HEK293 (cell line): ENCODE measurements around the gene HS1BP3.

Experiments used
- CTCF ChIA-PET: fragments of 350-600 bp; formaldehyde crosslinking; extraction: SDS; loops from one replicate; lab custom pipeline; 2021; ENCODE audit warnings: antibody characterized with exemption; lab: Yijun Ruan, JAX
- POLR2A ChIA-PET: fragments of 300-600 bp; formaldehyde crosslinking; extraction: SDS; loops from one replicate; lab custom pipeline; 2020; ENCODE audit warnings: antibody characterized with exemption, inconsistent platforms; lab: Yijun Ruan, JAX
- H3K27ac ChIP-seq: fragments of 200-500 bp; sonication (Bioruptor generic); 2 replicates; pipeline ENCODE4 v1.5.1; 2014; ENCODE audit warnings: low read depth, low read length, control low read depth, inconsistent platforms; ENCODE audit errors: extremely low read depth
- H3K36me3 ChIP-seq, 2 experiments: fragments of 200-500 bp in 1 of 2; sonication (Bioruptor generic) in 1 of 2; 1 replicate in 1 of 2; 2 replicates in 1 of 2; pipeline ENCODE4 v1.5.1; 2014 to 2017; ENCODE audit warnings: inconsistent platforms in 2 of 2, low read length in 2 of 2; ENCODE audit not compliant: control insufficient read depth in 2 of 2, insufficient read depth in 1 of 2
- H3K4me1 ChIP-seq: fragments of 200-500 bp; sonication (Bioruptor generic); 2 replicates; pipeline ENCODE4 v1.5.1; 2014; ENCODE audit warnings: mild to moderate bottlenecking, low read length, inconsistent platforms; ENCODE audit not compliant: control insufficient read depth, insufficient read depth
- H3K4me3 ChIP-seq: 2 replicates; pipeline ENCODE4 v1.5.1; 2011; ENCODE audit warnings: low read depth, mild to moderate bottlenecking, control low read depth, low read length, moderate library complexity
- H3K9me3 ChIP-seq: fragments of 200-500 bp; sonication (Bioruptor generic); 2 replicates; pipeline ENCODE4 v1.5.1; 2014; ENCODE audit warnings: low read depth, low read length, inconsistent platforms; ENCODE audit not compliant: control insufficient read depth, insufficient read depth
- BCL6B ChIP-seq: fragments of 450-650 bp; formaldehyde crosslinking; IDR thresholded peaks from 2 replicates; pipeline ENCODE4 v1.5.1; 2017; ENCODE audit warnings: missing biosample characterization, missing genetic modification characterization
- GFI1B ChIP-seq: fragments of 450-650 bp; formaldehyde crosslinking; IDR thresholded peaks from 2 replicates; pipeline ENCODE4 v1.5.1; 2016; ENCODE audit warnings: missing biosample characterization, missing genetic modification characterization
- KLF8 ChIP-seq: fragments of 450-650 bp; formaldehyde crosslinking; IDR thresholded peaks from 2 replicates; pipeline ENCODE4 v1.5.1; 2016; ENCODE audit warnings: missing biosample characterization, missing genetic modification characterization
- TCF7L2 ChIP-seq: IDR thresholded peaks from 2 replicates; pipeline ENCODE4 v1.6.1; 2011; ENCODE audit warnings: low read depth, mild to moderate bottlenecking, inconsistent platforms, low read length, moderate library complexity, borderline replicate concordance
- WT1 ChIP-seq: fragments of 450-650 bp; formaldehyde crosslinking; IDR thresholded peaks from 2 replicates; pipeline ENCODE4 v1.5.1; 2016; ENCODE audit warnings: missing biosample characterization, missing genetic modification characterization
- YY1 ChIP-seq: fragments of 450-650 bp; formaldehyde crosslinking; IDR thresholded peaks from 2 replicates; pipeline ENCODE4 v1.5.1; 2018; ENCODE audit warnings: missing biosample characterization, missing genetic modification characterization
- ZBTB10 ChIP-seq: fragments of 450-650 bp; formaldehyde crosslinking; IDR thresholded peaks from 2 replicates; pipeline ENCODE4 v1.5.1; 2016; ENCODE audit warnings: missing biosample characterization, missing genetic modification characterization
- ZBTB8A ChIP-seq: fragments of 450-650 bp; formaldehyde crosslinking; IDR thresholded peaks from 2 replicates; pipeline ENCODE4 v1.5.1; 2016; ENCODE audit warnings: missing biosample characterization, missing genetic modification characterization
- ZFHX2 ChIP-seq: fragments of 450-650 bp; formaldehyde crosslinking; conservative IDR thresholded peaks from 2 replicates; pipeline ENCODE4 v1.5.1; 2016; ENCODE audit warnings: missing biosample characterization, missing genetic modification characterization
- ZFP3 ChIP-seq: fragments of 450-650 bp; formaldehyde crosslinking; IDR thresholded peaks from 2 replicates; pipeline ENCODE4 v1.5.1; 2016; ENCODE audit warnings: low read depth, missing biosample characterization, missing genetic modification characterization
- ZNF112 ChIP-seq: fragments of 450-650 bp; formaldehyde crosslinking; IDR thresholded peaks from 2 replicates; pipeline ENCODE4 v1.5.0; 2017; ENCODE audit warnings: missing biosample characterization, missing genetic modification characterization
- ZNF174 ChIP-seq: fragments of 450-650 bp; formaldehyde crosslinking; IDR thresholded peaks from 2 replicates; pipeline ENCODE4 v1.5.0; 2017; ENCODE audit warnings: missing biosample characterization, mild to moderate bottlenecking, missing genetic modification characterization
- ZNF324 ChIP-seq: fragments of 450-650 bp; formaldehyde crosslinking; IDR thresholded peaks from 2 replicates; pipeline ENCODE4 v1.5.1; 2016; ENCODE audit warnings: missing biosample characterization, missing genetic modification characterization
- ZNF391 ChIP-seq: fragments of 450-650 bp; formaldehyde crosslinking; IDR thresholded peaks from 2 replicates; pipeline ENCODE4 v1.5.1; 2016; ENCODE audit warnings: low read depth, missing biosample characterization, missing genetic modification characterization, borderline replicate concordance
- ZNF514 ChIP-seq: fragments of 450-650 bp; formaldehyde crosslinking; IDR thresholded peaks from 2 replicates; pipeline ENCODE4 v1.5.1; 2016; ENCODE audit warnings: missing biosample characterization, missing genetic modification characterization
- ZNF521 ChIP-seq: fragments of 450-650 bp; formaldehyde crosslinking; IDR thresholded peaks from 2 replicates; pipeline ENCODE4 v1.5.1; 2017; ENCODE audit warnings: missing biosample characterization, mild to moderate bottlenecking, missing genetic modification characterization
- ZNF548 ChIP-seq: fragments of 450-650 bp; formaldehyde crosslinking; IDR thresholded peaks from 2 replicates; pipeline ENCODE4 v1.5.1; 2016; ENCODE audit warnings: missing biosample characterization, missing genetic modification characterization
- ZNF560 ChIP-seq: fragments of 450-650 bp; formaldehyde crosslinking; IDR thresholded peaks from 2 replicates; pipeline ENCODE4 v1.5.1; 2017; ENCODE audit warnings: missing biosample characterization, missing genetic modification characterization, borderline replicate concordance
- ZNF610 ChIP-seq: fragments of 450-650 bp; formaldehyde crosslinking; IDR thresholded peaks from 2 replicates; pipeline ENCODE4 v1.5.1; 2016; ENCODE audit warnings: missing biosample characterization, missing genetic modification characterization, borderline replicate concordance
- ZNF626 ChIP-seq: fragments of 450-650 bp; sonication (Bioruptor Pico); formaldehyde crosslinking; IDR thresholded peaks from 2 replicates; pipeline ENCODE4 v1.5.1; 2018; ENCODE audit warnings: missing biosample characterization, missing genetic modification characterization, inconsistent platforms
- ZNF660 ChIP-seq: fragments of 450-650 bp; IDR thresholded peaks from 2 replicates; pipeline ENCODE4 v1.5.1; 2018; ENCODE audit warnings: missing biosample characterization, mild to moderate bottlenecking, missing genetic modification characterization
- TF ChIP-seq, protein P1 (sequence below): fragments of 450-650 bp; formaldehyde crosslinking; IDR thresholded peaks from 2 replicates; pipeline ENCODE4 v1.5.1; 2016; ENCODE audit warnings: missing biosample characterization, missing genetic modification characterization
- TF ChIP-seq, protein P2 (sequence below): fragments of 450-650 bp; formaldehyde crosslinking; IDR thresholded peaks from 2 replicates; pipeline ENCODE4 v1.5.1; 2016; ENCODE audit warnings: missing biosample characterization, missing genetic modification characterization
- TF ChIP-seq, protein P3 (sequence below): fragments of 450-650 bp; formaldehyde crosslinking; IDR thresholded peaks from 2 replicates; pipeline ENCODE4 v1.5.1; 2016; ENCODE audit warnings: missing biosample characterization, missing genetic modification characterization

HS1BP3 gene

GRCh38 chr2:20589975-20590703 is 60.8 kb downstream of the HS1BP3 start:
- no peak overlapping the region for H3K27ac ChIP-seq
- ChIA-PET POLR2A (interaction anchor here (1.4 to 3.3 kb wide), 3 partner anchors 10 to 143 kb away, joined by 3 to 15 read pairs (median 3); partner anchors contain the start of gene RHOB), CTCF (interaction anchor here (0.6 to 1.7 kb wide), 5 partner anchors 9 to 61 kb away, joined by 3 to 4 read pairs (median 3); partner anchors contain the start of gene HS1BP3)
- no peak overlapping the region for H3K4me3 ChIP-seq
- no peaks in the 10 kb centered on the region for H3K4me1 ChIP-seq
- no peaks in the 10 kb centered on the region for H3K9me3 ChIP-seq
- TF ChIP-seq ZNF660 (tag by site-specific recombination), result no peak
- TF ChIP-seq ZBTB8A (tag by site-specific recombination), result no peak
- TF ChIP-seq KLF8 (tag by site-specific recombination), result no peak
- TF ChIP-seq ZFHX2 (tag by site-specific recombination), result no peak
- TF ChIP-seq ZNF521 (tag by site-specific recombination), result no peak
- no peak for TF ChIP-seq WT1
- TF ChIP-seq ZNF112 (tag by site-specific recombination), result no peak
- no peak for TF ChIP-seq ZNF626 (tag by site-specific recombination)
- TF ChIP-seq ZNF391, result no peak
- TF ChIP-seq, protein P1, sequence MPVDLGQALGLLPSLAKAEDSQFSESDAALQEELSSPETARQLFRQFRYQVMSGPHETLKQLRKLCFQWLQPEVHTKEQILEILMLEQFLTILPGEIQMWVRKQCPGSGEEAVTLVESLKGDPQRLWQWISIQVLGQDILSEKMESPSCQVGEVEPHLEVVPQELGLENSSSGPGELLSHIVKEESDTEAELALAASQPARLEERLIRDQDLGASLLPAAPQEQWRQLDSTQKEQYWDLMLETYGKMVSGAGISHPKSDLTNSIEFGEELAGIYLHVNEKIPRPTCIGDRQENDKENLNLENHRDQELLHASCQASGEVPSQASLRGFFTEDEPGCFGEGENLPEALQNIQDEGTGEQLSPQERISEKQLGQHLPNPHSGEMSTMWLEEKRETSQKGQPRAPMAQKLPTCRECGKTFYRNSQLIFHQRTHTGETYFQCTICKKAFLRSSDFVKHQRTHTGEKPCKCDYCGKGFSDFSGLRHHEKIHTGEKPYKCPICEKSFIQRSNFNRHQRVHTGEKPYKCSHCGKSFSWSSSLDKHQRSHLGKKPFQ (tag by site-specific recombination), result no peak
- no peak for TF ChIP-seq ZNF610 (tag by site-specific recombination)
- TF ChIP-seq ZFP3 (tag by site-specific recombination), result no peak
- no peak for TF ChIP-seq ZNF514 (tag by site-specific recombination)
- no peak for TF ChIP-seq ZNF548
- no peak for TF ChIP-seq ZNF560 (tag by site-specific recombination)
- TF ChIP-seq TCF7L2, result no peak
- H3K36me3 ChIP-seq, result no peaks in the 10 kb centered on the region

DNA sequence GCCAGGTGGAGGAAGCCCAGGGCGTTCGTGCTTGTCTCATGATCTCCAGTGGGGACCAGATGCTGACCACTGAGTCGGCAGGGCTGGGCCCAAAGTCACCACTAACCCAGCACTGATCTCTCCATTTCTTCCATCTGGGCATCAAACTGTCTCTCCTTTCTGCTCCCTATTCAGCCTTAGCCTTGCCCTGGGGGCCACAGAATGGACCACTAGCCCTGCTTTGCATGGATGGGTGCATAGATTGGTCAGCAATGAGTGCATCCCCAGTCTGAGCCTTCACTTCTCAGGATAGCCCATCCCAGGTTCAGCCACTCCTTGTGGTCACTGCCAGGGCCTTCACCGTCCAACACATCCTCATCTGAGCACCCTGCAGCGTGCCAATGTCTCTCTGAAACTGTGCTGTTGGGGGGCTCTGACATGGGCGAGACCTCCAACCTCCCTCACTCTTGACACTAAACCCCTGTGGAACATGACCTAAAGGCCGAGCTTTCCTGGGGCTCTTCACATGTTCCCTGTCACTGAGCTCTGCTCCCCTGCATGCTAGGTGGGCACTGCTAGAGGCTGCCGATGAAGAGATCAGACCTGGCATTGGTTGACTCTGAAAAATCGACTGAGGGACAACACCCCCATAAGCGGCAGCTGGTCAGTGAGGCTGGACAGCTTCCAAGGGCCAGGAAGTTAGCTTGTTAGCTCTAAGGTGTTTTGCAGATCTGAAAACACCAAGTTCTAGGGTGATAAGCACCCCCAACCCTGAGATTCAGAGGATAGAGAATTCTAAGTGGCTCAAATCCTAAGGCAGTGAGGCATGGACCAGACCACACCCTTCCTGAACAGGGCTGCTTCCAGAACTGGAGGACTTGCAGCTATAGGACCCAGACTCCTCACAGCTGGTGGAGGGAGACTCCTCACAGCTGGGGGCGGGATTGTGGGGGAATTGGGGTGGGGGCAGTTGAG is 61.7 kb downstream of the HS1BP3 start:
- Histone ChIP-seq H3K27ac (no peak overlapping the region), H3K4me3 (no peak overlapping the region), H3K4me1 (peaks cover 5% of the 10 kb centered on the region; the same call in 1 of the 2 replicates), H3K9me3 (no peaks in the 10 kb centered on the region), H3K36me3 (no peaks in the 10 kb centered on the region)
- POLR2A ChIA-PET, result interaction anchor here (1.4 to 3.3 kb wide), 2 partner anchors 139 to 142 kb away, joined by 3 to 15 read pairs; partner anchors contain the start of gene RHOB
- CTCF ChIA-PET, result interaction anchor here (0.9 to 1.7 kb wide), 4 partner anchors 10 to 62 kb away, joined by 3 to 4 read pairs (median 4); partner anchors contain the start of gene HS1BP3
- TF ChIP-seq ZNF560 (tag by site-specific recombination) (no peak), ZBTB10 (tag by site-specific recombination) (no peak), BCL6B (no peak), YY1 (tag by site-specific recombination) (no peak), GFI1B (tag by site-specific recombination) (no peak), ZNF174 (no peak), ZNF324 (no peak)
- TF ChIP-seq, protein P2, sequence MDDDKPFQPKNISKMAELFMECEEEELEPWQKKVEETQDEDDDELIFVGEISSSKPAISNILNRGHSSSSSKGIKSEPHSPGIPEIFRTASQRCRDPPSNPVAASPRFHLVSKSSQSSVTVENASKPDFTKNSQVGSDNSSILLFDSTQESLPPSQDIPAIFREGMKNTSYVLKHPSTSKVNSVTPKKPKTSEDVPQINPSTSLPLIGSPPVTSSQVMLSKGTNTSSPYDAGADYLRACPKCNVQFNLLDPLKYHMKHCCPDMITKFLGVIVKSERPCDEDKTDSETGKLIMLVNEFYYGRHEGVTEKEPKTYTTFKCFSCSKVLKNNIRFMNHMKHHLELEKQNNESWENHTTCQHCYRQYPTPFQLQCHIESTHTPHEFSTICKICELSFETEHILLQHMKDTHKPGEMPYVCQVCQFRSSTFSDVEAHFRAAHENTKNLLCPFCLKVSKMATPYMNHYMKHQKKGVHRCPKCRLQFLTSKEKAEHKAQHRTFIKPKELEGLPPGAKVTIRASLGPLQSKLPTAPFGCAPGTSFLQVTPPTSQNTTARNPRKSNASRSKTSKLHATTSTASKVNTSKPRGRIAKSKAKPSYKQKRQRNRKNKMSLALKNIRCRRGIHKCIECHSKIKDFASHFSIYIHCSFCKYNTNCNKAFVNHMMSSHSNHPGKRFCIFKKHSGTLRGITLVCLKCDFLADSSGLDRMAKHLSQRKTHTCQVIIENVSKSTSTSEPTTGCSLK, result no peak
- TF ChIP-seq, protein P3, sequence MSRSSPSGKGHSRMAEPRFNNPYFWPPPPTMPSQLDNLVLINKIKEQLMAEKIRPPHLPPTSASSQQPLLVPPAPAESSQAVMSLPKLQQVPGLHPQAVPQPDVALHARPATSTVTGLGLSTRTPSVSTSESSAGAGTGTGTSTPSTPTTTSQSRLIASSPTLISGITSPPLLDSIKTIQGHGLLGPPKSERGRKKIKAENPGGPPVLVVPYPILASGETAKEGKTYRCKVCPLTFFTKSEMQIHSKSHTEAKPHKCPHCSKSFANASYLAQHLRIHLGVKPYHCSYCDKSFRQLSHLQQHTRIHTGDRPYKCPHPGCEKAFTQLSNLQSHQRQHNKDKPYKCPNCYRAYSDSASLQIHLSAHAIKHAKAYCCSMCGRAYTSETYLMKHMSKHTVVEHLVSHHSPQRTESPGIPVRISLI (tag by site-specific recombination), result no peak
